Measurements from ENCODE around the gene NOB1. TPM values are rescaled to one million over a fixed set of nuclear protein-coding genes. Genes with fewer than 3 reads are reported as not detected.

Gene NOB1
- total RNA-seq, 1 experiment from 2014 or later, result 101 TPM

DNA sequence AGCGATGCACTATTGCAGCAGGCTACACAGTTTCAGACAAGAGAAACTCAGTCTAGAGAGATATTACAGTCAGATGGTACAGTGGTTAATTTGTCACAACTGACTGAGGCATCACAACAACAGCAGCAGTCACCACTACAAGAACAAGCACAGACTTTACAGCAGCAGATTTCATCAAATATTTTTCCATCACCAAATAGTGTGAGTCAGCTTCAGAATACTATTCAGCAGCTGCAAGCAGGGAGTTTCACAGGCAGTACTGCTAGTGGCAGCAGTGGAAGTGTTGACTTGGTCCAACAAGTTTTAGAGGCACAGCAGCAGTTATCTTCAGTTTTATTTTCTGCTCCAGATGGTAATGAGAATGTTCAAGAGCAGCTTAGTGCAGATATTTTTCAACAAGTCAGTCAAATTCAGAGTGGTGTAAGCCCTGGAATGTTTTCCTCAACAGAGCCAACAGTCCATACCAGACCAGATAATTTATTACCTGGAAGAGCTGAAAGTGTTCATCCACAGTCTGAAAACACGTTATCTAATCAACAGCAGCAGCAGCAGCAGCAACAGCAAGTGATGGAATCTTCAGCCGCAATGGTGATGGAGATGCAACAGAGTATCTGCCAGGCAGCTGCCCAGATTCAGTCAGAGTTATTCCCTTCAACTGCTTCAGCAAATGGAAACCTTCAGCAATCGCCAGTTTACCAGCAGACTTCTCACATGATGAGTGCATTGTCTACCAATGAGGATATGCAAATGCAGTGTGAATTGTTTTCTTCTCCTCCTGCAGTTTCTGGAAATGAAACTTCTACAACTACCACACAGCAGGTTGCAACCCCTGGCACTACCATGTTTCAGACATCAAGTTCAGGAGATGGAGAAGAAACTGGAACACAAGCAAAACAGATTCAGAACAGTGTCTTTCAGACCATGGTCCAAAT, 62.5 kb downstream of the NOB1 start:
- H3K27ac Mint-ChIP-seq, result no peak overlapping the region
- H3K4me3 Mint-ChIP-seq, result no peak overlapping the region

More for the DNA sequence above, 62.5 kb downstream of the NOB1 start:
- Histone ChIP-seq H3K4ac (ENCODE audit: low read depth, low read length) (no peak overlapping the region), H2AK5ac (ENCODE audit: insufficient read length, low read length) (no peak overlapping the region), H2BK20ac (ENCODE audit: low read depth, low read length, poor library complexity, severe bottlenecking) (no peak overlapping the region), H3K27me3 (ENCODE audit: insufficient read depth, low read length) (no peaks in the 10 kb centered on the region), H2BK5ac (ENCODE audit: insufficient read length, low read length) (no peak overlapping the region), H4K20me1 (ENCODE audit: control insufficient read depth, insufficient read depth, insufficient read length) (no peaks in the 10 kb centered on the region), H3K9me3 (ENCODE audit: control insufficient read depth, low read depth, low read length) (no peaks in the 10 kb centered on the region), H3K14ac (ENCODE audit: insufficient read depth, low read length) (no peak overlapping the region), H3K4me1 (ENCODE audit: insufficient read depth, low read length) (no peaks in the 10 kb centered on the region), H3K9ac (ENCODE audit: extremely low read depth, insufficient read length, low read length) (no peak overlapping the region), H3K56ac (ENCODE audit: insufficient read length, low read depth, low read length) (no peak overlapping the region), H3K23ac (ENCODE audit: insufficient read length, low read depth, low read length) (no peak overlapping the region), H2BK12ac (ENCODE audit: insufficient read length, low read depth, low read length) (no peak overlapping the region), H3K79me2 (ENCODE audit: insufficient read depth, low read length) (no peaks in the 10 kb centered on the region), H3K79me1 (ENCODE audit: insufficient read depth, low read depth, low read length, poor library complexity, severe bottlenecking) (no peaks in the 10 kb centered on the region), H4K5ac (ENCODE audit: insufficient read length, low read depth, low read length) (no peak overlapping the region), H4K8ac (replicated peaks; ENCODE audit: insufficient read length, low read depth, low read length) (no peak overlapping the region), H2BK120ac (ENCODE audit: low read depth, low read length, poor library complexity, severe bottlenecking) (no peak overlapping the region), H3K27ac (ENCODE audit: insufficient read length, low read depth, low read length) (no peak overlapping the region), H3K18ac (ENCODE audit: insufficient read length, low read depth, low read length) (no peak overlapping the region), H2BK15ac (ENCODE audit: low read depth, low read length) (no peak overlapping the region), H3K4me2 (ENCODE audit: insufficient read depth, insufficient read length, low read length) (no peak overlapping the region), H2AFZ (ENCODE audit: low read length) (no peak overlapping the region), H3K23me2 (ENCODE audit: insufficient read length, low read depth, low read length, poor library complexity, severe bottlenecking) (no peaks in the 10 kb centered on the region), H3T11ph (ENCODE audit: low read length) (no peak overlapping the region), H4K91ac (ENCODE audit: insufficient read length, low read depth, low read length) (no peak overlapping the region)
- Mint-ChIP-seq H3K9me3 (no peaks in the 10 kb centered on the region), H3K36me3 (ENCODE audit: insufficient read depth in 1 of 3, low read depth in 3 of 3) (peaks cover 18 to 47% (median 37%) of the 10 kb centered on the region in 3 experiments), H3K27me3 (ENCODE audit: low read depth) (no peaks in the 10 kb centered on the region), H3K4me1 (no peaks in the 10 kb centered on the region)
- TF ChIP-seq, protein P1, sequence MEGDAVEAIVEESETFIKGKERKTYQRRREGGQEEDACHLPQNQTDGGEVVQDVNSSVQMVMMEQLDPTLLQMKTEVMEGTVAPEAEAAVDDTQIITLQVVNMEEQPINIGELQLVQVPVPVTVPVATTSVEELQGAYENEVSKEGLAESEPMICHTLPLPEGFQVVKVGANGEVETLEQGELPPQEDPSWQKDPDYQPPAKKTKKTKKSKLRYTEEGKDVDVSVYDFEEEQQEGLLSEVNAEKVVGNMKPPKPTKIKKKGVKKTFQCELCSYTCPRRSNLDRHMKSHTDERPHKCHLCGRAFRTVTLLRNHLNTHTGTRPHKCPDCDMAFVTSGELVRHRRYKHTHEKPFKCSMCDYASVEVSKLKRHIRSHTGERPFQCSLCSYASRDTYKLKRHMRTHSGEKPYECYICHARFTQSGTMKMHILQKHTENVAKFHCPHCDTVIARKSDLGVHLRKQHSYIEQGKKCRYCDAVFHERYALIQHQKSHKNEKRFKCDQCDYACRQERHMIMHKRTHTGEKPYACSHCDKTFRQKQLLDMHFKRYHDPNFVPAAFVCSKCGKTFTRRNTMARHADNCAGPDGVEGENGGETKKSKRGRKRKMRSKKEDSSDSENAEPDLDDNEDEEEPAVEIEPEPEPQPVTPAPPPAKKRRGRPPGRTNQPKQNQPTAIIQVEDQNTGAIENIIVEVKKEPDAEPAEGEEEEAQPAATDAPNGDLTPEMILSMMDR (conservative IDR thresholded peaks at IDR 0.05), result no peak
- no CpG with 5 or more reads among the region's 4 CpGs for WGBS (ENCODE audit: extremely low coverage, insufficient read length, low lambda C conversion rate)
- DNase-seq, result no peak

Other genes starting within 250 kb of the NOB1 start
- gene NFAT5, start 189.0 kb downstream of the NOB1 start, total RNA-seq (2021), result 16.7 and 21.0 TPM in 2 replicates
- 64.6 and 66.9 TPM in 2 replicates for gene NQO1, start 28.4 kb downstream of the NOB1 start, total RNA-seq (2021)
- gene WWP2, start 7.4 kb upstream of the NOB1 start, total RNA-seq (2021), result 37.7 and 40.2 TPM in 2 replicates
- gene CLEC18A, start 196.4 kb upstream of the NOB1 start, total RNA-seq (2021), result 0.75 and 1.6 TPM in 2 replicates

All from H9 (cell line).